Measurements from ENCODE around the gene FZD10.

DNA sequence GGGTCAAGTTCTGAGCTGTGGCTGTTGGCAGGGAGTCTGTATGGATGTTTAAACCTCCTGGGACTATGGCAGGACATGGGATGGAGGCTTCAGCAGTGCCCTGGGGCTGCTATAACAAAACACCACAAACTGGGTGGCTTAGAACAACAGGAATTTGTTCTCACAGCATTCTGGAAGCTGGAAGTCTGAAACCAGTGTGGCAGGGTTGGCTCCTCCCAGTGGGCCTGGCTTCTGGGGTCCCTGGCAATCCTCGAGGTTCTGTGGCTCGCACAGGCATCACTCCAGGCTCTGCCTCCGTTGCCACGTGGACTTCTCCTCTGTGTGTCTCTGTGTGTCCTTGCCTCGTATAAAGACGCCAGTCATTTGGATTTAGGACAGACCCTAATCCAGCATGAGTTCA is 39.9 kb downstream of the FZD10 start:
- TF ChIP-seq POLR2A (IDR thresholded peaks at IDR 0.05) = no peak
- TF ChIP-seq EP300 (IDR thresholded peaks at IDR 0.05) = no peak
- no peak for TF ChIP-seq POLR2AphosphoS5 (IDR thresholded peaks at IDR 0.05)
